ENCODE results near the gene C2orf78.
"Not testable (repeated sequence)": the region's sequence is repeated elsewhere in the genome, so short reads cannot be mapped to it uniquely, and the experiment has no call there.

Gene C2orf78

DNA sequence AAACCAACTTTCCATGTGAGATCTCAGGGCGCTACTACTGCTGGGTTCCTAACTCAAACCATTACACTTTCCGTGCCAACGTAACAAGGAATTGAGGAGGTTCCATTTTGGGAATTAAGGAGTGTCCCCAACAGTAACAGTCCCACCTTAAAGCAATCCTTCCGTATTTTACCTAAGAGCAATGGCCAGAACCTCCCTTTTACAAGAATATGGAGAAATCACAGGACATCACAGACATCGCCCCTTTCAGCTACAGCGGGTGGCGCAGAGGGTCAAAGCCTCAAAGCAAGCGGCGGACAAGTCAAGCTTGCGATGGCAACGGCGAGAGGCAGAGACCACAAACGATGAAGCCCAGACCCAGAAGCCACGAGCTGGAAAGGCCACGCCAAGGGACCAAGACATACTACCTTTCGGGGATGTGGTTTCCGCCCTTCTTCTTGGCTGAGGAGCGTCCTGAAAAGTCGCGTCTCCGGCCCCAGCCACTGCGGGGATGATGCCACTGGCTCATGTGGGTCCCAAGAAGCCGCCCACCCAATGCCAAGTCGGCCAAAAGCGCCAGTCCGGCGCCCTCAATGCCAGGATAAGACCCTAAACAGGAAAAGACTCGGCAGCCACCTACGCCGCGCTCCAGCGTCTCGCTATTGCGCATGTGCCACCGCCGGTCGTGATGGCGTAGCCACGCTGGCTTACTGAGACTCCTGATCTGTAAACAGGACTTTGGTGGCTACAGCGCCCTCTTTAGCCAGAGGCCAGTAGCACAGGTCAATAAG, 4.3 kb upstream of the C2orf78 start, which contains the start of gene DUSP11:
DUSP11 (minus strand) TSS at position 637 of the 770 bp plus-strand sequence; CDS start at position 508, 129 bp downstream.
- peak; percentile 89 to 97 for DNase-seq (ENCODE audit: low read depth in 1 of 2, low spot score in 1 of 2)

DNA sequence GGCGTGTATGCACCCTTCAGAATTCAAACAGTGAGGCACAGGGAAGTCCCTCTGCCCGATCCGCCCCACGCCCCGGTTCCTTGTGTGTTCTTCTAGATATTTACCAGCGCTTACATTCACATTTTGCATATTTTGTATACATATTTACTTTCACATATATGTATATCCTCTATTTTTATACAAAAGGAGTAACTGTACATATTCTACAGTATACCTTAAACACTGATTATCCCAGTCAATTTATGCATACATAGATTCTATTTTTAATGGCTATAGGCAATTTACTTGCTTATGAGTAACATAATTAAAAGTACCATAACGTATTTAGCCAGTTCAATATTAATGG, 3.8 kb upstream of the C2orf78 start:
- DNase-seq (ENCODE audit: low read depth in 1 of 2, low spot score in 1 of 2): no peak

DNA sequence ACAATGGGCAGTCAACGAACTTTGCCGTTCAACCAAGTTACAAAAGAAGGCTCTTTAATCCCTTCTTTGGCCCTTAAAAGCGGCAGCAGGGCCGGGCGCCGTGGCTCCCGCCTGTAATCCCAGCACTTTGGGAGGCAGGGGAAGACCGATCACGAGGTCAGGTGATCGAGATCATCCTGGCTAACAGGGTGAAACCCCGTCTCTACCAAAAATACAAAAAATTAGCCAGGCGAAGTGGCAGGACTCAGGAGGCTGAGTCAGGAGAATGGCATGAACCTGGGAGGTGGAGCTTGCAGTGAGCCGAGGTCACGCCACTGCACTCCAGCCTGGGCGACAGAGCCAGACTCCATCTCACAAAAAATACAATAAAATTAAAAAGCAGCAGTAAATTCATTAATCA, 581 bp upstream of the C2orf78 start:
- DNase-seq (ENCODE audit: low read depth in 1 of 2, low spot score in 1 of 2): not testable (repeated sequence)

DNA sequence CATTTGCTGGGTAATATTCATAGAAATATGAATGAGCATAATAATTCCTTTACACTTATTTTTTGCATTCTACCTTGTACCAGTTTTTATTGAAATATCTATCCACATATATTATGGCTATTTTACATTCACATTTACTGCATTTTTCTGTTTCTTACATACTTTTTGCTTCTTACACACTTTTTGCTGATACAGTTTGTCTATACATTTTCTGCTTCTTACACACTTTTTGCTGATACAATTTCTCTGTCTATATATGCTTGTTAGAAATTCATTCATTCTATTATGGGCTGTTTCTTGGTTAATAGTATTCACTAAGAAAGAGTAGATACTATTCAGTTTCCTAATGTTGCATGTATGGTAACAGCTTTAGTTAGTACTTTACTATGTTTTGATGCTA, 27.9 kb downstream of the C2orf78 start:
- no peak for DNase-seq (ENCODE audit: low read depth in 1 of 2, low spot score in 1 of 2)

DNA sequence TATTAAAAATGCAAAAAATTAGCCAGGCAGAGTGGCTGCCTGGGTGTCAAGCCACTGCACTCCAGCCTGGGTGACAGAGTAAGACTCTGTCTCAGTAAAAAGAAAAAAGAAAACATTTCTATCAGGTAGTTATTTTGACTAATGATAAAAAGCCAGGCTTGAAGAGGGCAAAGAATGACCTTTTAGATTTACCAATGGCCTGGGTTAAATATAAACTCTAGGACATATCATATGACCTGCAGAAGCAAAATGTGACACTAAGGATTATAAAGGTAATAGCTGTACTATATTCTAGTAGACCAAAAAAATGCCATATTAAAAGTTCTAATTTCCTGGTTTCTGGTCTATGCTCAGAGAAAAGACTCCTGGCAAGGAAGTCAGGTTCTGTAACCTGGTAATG, 28.7 kb downstream of the C2orf78 start:
- DNase-seq (ENCODE audit: low read depth in 1 of 2, low spot score in 1 of 2): no peak

DNA sequence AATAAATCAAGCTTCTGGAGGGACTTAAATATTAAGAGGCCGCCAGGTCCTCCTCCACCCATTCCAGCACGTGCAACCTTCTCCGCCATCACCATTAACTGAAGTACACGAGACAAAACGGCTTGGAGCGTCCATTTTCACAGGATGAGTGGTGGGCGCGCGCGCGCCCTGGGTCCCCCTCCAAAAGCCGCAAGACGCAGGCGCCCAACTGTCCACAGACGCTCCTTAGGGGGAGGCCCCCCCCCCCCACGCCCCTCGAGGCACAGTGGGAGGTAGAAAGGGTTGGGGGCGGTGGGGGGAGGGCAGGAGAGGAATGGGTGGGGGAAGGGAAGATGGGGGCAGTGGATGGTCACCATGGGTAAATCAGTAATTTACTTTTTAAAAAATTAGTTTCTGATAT, 34.3 kb downstream of the C2orf78 start:
- no peak for DNase-seq (ENCODE audit: low read depth in 1 of 2, low spot score in 1 of 2)

DNA sequence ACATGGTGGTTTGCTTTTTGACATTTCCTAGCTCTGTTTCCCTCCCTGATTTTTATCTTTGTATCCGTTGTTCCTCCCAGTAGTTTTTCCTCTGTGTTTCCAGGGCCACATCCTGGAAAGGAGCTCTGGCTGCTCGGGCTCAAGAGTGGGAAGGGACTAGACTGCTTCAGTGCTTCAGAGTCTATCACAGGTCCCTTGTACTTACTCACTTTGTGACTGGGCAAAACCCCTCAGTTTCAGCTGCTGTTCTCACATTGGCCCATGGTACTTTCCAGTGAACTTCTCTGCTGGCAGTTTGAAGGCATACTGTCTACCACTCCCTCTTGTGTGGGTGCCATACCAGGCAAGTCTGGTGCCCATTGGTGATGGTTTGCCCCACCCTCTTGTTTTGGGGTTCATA, 37.2 kb downstream of the C2orf78 start:
- DNase-seq (ENCODE audit: low read depth in 1 of 2, low spot score in 1 of 2): no peak

DNA sequence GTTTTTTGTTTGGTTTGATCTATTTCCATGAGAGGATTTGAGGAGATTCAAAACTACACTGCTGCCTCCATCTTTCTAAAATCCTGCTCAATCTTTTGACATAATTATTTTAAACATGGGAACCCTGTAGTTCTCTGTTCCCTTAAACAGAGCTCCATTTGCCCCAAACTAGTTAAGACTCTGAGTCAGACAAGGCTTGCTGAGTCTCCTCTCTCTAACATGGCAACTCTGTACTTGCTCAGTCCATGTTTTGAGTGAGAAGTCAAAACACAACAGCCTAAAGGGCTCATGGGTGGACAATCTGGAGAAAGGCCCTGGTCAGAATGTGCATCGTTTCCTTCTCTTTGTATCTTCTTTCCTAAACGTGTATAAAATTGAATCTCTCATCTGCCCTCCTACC, 37.7 kb downstream of the C2orf78 start:
- DNase-seq (ENCODE audit: low read depth in 1 of 2, low spot score in 1 of 2): no peak

DNA sequence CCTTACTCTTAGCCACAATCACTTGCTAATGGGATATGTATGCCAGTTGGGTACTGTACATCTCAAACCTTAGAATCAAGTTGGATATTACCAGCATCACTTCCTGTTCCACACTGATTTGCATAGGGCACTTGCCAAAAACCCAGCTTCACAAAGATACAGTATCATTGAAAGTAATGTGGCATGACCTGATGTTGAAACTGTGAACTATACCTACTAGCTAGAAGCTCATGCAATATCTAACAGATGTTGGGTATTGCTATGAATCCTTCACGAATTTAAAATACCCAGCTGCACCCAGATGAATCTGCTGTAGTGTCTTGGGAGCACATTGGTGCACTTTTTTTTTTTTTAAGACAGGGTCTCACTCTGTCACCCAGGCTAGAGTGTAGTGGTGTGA, 38.3 kb downstream of the C2orf78 start:
- DNase-seq (ENCODE audit: low read depth in 1 of 2, low spot score in 1 of 2): no peak

DNA sequence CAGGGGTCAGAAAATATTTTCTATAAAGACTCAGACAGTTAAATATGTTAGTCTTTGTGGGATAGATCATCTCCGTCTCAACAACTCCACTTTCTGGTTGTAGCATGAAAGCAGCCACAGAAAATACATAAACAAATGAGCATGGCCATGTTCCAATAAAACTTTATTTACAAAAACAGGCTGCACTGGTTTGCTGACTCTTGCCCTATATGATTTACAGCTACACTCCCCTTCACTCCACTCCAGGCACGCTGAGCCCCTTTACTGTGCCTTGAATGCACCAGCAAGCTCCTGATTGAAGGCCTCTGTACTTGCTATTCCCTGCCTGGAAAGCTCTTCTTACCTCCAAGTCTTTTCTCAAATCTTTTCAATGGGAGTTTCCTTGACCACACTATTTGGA, 39.0 kb downstream of the C2orf78 start:
- DNase-seq (ENCODE audit: low read depth in 1 of 2, low spot score in 1 of 2): no peak

DNA sequence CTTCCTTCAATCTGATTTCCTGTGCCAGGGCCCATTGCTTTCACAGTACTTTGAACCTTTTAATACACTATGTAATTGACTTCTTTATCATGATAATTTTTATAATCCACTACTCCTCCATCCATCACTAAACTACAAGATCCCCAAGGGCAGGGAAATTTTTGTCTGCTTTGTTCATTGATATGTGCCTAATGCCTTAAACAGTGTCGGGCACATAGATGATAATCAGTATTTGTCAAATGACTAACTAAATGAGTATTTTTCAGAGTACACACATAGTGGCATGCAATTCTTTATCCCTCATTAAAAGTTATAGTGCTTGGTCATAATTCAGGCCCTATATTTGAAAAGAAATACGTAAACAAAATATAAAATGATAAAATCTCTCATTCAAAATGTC, 39.4 kb downstream of the C2orf78 start:
- DNase-seq (ENCODE audit: low read depth in 1 of 2, low spot score in 1 of 2): no peak

DNA sequence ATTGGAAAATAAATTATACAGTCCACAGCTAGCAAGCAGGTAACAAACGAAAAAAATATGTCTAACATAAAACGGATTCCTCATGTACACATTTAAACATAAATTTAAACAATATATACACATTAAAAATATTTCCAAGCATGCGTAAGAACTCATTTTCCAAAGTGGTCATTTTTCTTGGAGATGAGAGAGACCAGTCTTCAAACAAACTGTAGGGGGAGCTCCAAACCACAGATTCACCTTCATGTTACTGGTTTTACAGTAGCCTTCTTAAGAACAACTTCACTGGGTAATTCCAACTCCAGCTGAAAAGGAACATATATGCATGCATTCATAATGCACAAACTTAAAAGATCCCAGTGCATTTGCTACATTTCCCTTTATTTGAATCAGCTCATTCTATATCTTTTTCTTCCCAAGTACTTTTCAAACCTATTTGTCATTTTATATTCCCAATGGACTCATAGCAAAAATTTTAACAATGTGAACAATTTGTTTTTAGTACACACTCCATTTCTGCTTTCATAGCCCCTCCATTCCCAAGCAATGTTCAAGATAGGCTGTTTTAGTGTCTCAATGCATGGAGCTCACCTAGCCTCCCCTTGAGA, 40.0 kb downstream of the C2orf78 start:
- no peak for DNase-seq (ENCODE audit: low read depth in 1 of 2, low spot score in 1 of 2)

DNA sequence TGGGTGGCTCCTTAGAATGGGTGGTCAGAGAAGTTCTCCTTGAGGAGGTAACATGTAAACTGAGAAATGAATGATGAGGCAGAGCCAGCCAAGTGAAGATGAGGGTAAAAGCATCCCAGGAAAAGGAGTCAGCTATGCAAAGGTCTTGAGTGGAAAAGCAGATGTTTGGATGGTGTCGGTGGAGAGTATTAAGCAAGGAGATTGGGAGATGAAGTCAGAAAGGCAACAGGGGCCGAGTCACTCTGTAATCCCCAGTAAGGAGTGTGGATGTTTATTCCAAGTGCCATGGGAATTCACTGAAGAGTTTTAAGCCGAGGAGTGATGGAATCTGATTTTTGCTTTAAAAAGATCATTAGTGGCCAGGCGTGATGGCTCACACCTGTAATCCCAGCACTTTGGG, 41.4 kb downstream of the C2orf78 start:
- no peak for DNase-seq (ENCODE audit: low read depth in 1 of 2, low spot score in 1 of 2)

DNA sequence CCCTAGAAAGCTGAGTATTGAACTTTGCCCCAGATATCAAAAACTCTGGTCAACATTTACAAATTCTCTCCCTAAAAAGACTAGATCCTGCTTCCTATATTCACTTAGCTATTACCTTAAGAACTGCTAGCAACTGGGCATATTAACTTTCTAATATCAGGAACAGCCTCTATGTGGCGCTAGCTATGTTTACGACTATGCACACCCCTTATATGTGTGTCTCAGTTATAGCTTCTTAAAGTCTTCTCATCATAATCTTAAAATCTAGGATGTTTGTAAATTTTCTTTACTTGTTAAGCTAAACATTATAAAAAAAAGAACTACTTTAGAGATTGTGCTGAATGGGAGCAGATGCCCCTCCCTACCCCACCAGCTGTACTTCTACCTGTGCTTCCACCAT, 43.0 kb downstream of the C2orf78 start:
- DNase-seq (ENCODE audit: low read depth in 1 of 2, low spot score in 1 of 2): no peak

DNA sequence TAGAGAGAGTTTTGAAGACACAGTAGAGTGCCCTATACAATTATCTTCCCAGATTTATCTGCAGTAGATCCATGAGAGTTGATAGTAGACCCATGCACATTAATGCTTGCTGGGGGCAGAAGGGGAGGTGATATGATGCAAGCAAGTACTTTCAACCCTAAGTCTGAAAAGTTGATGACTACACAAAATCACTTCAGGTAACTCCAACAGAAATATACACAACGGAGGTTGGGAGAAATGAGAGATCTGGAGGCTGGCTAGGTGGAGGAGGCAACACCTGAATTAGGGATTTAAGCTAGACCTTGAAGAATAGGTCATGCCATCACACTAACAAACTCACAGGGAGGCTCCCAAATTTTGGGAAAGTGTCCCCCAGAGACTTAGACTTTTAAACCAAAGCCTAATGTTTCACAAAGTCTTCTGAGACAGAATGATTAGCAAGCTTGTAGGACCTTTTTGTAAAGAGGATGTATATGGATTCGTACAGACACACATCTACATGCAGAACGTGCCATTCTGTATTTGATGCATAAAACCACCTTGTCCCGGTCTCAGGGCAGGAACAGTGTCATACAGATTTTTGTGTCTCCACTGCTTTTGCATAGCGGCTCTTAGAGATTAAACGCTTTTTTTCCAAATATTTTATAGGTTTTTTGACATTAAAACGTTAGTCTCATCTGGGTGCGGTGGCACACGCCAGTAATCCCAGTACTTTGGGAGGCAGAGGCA, 43.8 kb downstream of the C2orf78 start:
- DNase-seq (ENCODE audit: low read depth in 1 of 2, low spot score in 1 of 2): no peak

DNA sequence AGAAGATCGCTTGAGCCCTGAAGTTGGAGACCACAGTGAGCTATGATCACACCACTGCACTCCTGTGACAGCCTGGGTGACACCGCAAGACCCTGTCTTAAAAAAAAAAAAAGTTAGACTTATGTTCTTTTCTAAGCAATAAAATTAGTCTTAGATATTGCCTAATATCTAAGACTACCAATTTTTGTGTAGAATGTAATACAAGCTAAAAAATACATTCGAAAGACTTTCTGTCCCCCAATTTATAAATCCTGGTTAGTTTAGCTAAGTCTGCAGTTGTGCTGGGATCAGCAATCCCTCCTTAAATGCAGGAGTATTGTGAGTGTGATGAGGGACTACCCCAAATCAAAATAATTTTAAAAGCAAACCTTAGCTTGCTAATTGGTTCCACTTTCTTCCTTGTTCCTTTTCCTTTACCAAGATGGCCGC, 44.4 kb downstream of the C2orf78 start:
- no peak for DNase-seq (ENCODE audit: low read depth in 1 of 2, low spot score in 1 of 2)

DNA sequence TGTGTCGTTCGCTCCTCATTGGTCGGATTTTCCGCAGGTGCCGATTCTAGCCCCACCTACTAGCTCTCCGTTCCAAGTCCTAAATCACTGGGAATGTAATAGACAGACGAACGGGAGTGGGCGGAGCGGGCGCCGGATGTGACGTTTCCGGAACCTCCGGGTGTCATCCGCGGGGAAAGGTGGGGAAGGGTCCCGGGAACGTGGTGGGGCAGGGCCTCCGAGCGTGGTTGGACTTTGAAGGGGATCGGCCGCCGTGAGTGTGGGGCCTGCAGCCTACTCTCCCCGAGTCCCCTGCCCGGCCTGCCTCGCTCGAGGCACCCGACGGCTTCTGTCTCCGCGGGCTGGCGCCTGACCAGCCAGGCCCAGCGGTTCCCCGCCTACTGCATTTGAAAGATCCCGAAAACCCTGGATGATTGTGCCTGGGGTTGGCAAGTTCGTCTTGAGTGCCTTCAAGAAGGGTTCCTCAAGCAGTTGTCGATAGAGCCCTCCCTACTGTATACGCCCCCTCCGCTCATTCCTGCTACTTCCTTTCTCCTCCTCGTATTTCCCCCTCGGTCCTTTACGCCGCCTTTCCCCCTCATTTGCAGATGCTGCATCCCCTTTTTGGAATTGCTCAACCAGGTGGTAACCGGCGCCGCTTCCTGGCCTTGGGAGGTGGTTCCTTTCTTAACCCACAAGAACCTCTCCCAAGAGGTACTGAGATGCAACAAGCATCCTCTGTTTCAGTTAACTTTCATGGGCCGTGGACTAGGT, 45.0 kb downstream of the C2orf78 start, which contains the start of gene STAMBP:
STAMBP (plus strand) TSS at position 144 of the 753 bp plus-strand sequence. CDS start 1,896 bp downstream, outside the sequence.
- DNase-seq (ENCODE audit: low read depth in 1 of 2, low spot score in 1 of 2): peak; percentile 79 to 81

DNA sequence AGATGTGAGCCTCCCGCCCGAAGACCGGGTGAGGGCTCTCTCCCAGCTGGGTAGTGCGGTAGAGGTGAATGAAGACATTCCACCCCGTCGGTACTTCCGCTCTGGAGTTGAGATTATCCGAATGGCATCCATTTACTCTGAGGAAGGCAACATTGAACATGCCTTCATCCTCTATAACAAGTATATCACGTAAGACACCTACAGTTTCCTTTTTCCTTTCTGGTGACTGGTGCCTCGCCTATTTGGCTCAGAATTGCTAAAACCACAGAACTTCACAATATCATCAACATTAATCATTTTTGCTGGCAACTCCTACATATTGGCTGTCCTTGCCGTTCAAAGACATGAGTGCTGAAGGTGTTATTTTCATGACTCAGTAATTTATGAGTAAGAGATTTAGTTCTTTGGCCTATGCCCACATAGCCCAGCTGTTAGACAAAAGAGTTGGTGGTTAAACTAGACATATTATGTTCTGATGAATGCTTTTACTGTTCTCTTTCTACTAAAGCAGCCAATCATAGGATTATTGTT, 47.0 kb downstream of the C2orf78 start:
- no peak for DNase-seq (ENCODE audit: low read depth in 1 of 2, low spot score in 1 of 2)

DNA sequence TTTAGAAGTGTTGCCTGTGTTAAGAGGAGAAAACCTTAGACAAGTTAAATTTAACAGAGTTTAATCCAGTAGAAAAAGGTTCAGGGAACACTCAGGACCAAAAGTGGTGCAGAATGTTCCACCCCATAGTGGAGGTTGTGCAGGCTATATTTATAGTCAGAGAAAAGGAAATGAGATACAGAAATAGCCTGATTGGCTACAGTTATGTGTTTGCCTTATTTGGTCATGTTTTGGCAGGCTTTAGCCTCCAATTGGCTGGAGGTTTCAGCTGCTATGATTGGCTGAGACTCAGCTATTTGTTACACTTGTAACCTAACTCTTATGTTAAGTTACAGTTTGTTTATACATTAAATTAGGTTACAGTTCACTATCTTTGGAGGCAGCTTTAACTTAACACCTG, 48.9 kb downstream of the C2orf78 start:
- no peak for DNase-seq (ENCODE audit: low read depth in 1 of 2, low spot score in 1 of 2)

DNA sequence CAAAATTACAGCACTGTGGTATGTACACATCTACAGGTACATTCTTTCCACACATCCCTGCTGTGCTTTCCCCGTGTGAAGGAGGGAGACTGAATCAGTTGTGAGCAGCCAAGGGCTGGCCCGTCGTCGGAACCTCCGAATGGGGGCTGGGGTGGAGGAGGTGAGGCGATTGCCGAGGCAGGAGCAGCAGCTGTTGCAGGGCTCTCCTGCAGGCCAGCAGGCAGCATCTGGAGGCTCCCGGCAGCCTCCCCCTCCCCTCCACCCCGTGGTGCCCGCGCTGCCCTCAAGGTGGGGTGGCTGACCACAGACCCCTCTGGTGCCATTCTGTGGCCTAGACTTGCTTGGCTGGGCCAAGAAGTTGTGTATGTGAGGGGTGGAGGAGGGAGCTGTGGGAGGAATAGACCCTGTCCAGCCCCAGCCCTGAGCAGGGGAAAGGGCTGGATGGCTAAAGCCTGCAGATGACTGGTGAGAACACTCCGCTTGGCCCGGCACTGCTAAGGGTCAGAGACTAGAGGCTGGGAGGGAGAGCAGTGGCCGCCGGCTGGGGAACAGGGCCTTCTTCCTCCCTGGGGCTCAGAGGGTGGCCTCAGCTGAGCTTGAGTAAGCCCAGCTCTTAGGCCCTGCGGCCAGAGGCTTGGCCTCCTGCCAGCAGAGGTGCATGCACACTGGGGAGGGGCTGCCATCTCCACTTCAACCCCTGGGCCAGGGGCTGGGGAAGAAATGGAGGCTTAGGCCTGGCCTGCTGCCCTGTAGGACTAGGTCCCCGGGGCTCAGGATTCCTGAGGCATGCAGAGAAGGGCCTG, 52.4 kb downstream of the C2orf78 start:
- DNase-seq (ENCODE audit: low read depth in 1 of 2, low spot score in 1 of 2): no peak

Measured in activated T-helper 1 cell treated with anti-CD3 and anti-CD28 coated beads, Interleukin-2, amount 50 U/mL, for 16 hours (primary cell).